ENCODE results near the gene DFFB.
A peak's percentile ranks its signal among the peaks of the same experiment; 100 is the strongest.
"Not testable (repeated sequence)": the region's sequence is repeated elsewhere in the genome, so short reads cannot be mapped to it uniquely, and the experiment has no call there.

DFFB gene, protein sequence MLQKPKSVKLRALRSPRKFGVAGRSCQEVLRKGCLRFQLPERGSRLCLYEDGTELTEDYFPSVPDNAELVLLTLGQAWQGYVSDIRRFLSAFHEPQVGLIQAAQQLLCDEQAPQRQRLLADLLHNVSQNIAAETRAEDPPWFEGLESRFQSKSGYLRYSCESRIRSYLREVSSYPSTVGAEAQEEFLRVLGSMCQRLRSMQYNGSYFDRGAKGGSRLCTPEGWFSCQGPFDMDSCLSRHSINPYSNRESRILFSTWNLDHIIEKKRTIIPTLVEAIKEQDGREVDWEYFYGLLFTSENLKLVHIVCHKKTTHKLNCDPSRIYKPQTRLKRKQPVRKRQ

GRCh38 chr1:3856923-3857790 lies at the start of gene DFFB, which contains the start of gene CEP104:
Gene DFFB, plus strand, starts transcription at chr1:3857476. Its CDS starts 128 bp downstream, at chr1:3857604.
Gene CEP104, minus strand, starts transcription at chr1:3857211. Its CDS starts 4,804 bp downstream, at chr1:3852407.
- DNase-seq (ENCODE audit: low read depth in 2 of 2, low spot score in 1 of 2), result peak; percentile 89 to 95

- DNase-seq (ENCODE audit: low read depth in 2 of 2, low spot score in 1 of 2), result no peak
Observed at GRCh38 chr1:3807769-3808168, 49.5 kb upstream of the DFFB start.

DNA sequence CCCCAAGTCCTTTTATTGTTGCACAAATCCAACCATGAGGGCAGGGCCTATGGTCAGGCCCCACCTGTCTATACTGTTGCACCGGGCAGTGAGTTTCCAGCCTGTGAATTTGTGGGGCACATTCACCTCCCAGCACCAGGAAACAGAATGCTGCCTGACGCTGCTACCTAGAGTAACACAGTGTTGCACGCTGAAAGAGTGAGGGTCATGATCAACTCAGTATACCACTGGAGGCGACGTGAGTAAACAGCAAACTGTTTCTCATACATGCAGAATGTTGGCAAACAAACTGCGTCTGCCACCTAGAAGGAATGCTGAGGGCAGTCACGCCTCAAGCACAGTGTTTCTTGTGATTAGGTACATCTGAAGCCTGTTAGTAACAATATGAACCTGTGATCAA lies 47.6 kb upstream of the DFFB start:
- DNase-seq (ENCODE audit: low read depth in 2 of 2, low spot score in 1 of 2), result no peak

DNA sequence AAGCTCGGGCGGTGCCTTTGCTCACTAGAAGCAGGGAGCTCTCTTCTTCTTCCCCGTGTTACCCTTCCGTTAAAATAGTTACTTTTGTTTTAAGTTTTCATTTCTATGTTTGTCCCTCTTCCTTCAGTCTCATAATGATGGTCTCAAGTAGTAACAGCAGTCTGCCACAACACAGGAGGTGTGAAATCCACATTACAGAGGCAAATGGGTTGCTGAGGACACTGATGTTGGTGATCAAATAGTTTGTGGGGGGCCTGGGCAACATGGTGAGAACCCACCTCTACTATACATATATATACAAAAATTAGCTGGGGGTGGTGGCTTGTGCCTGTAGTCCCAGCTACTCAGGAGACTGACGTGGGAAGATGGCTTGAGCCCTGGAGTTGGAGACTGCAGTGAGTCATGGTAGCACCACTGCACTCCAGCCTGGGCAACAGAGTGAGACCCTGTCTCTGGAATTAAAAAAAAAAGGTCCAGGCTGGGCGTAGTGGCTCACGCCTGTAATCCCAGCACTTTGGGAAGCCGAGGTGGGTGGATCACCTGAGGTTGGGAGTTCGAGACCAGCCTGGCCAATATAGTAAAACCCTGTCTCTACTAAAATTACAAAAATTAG lies 47.0 kb upstream of the DFFB start:
- DNase-seq (ENCODE audit: low read depth in 2 of 2, low spot score in 1 of 2), result not testable (repeated sequence)

DNA sequence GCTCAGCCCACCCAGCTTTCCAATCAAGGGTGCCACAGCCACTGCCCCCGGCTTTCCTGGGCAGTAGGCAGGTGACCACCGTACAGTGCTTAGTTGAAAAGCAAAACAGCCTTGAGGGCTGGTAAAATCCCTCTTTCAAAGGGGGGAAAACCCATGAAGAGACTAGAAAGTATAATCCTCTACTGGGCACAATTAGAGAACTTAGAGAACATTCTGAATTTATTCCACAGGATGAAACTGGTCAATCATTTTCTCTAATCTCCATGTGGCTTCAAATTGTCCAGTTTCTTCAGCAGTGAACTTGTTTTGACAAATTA lies 45.7 kb upstream of the DFFB start:
- no peak for DNase-seq (ENCODE audit: low read depth in 2 of 2, low spot score in 1 of 2)

DNA sequence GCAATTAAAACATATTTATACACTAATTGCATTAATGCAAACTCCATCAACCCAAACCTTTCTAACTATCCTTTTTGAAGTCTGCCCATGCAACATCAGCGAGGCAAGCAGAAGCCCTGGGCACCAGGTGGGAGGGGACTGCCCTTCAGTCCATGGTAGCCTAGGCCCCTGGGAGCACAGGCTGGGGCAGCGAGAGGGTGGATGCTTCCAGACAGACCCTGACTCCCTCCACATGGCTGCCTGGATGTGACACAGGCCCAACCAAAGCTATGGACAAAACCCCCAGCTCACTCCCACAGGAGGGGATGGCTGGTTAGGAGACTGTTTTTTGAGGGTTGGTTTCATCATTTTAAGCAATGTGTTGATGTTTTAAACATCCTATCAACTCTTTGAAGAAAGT lies 43.2 kb upstream of the DFFB start:
- DNase-seq (ENCODE audit: low read depth in 2 of 2, low spot score in 1 of 2), result no peak

- no peak for DNase-seq (ENCODE audit: low read depth in 2 of 2, low spot score in 1 of 2)
Observed at GRCh38 chr1:3814771-3815561, 42.3 kb upstream of the DFFB start.

- DNase-seq (ENCODE audit: low read depth in 2 of 2, low spot score in 1 of 2), result no peak
Observed at GRCh38 chr1:3816331-3817137, 40.7 kb upstream of the DFFB start.

DNA sequence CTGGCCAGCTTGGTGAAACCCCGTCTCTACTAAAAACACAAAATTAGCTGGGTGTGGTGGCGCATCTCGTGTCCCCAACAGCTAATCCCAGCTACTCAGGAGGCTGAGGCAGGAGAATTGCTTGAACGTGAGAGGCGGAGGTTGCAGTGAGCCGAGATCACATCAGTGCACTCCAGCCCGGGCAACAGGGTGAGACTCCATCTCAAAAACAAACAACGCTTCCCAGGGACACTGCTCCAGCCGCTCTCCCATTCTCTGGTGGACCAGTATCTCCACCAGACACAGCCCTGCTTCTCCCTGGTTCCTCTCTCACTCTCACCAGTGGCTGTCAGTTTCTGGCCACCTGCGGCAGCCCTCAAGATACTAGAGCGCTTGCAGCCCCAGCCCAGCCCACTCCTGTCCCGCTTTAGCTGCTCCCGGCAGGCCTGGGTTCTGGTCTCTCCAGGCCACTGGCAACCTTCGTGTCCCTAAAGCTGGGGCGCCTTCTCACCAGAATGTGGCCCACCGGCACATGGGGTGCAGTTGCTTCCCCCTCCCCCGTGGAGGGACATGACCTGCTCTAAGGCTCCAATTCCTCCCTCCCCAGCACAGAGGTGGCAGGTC lies 40.0 kb upstream of the DFFB start:
- DNase-seq (ENCODE audit: low read depth in 2 of 2, low spot score in 1 of 2), result no peak

- DNase-seq (ENCODE audit: low read depth in 2 of 2, low spot score in 1 of 2), result no peak
Observed at GRCh38 chr1:3817821-3818597, 39.3 kb upstream of the DFFB start.

DNA sequence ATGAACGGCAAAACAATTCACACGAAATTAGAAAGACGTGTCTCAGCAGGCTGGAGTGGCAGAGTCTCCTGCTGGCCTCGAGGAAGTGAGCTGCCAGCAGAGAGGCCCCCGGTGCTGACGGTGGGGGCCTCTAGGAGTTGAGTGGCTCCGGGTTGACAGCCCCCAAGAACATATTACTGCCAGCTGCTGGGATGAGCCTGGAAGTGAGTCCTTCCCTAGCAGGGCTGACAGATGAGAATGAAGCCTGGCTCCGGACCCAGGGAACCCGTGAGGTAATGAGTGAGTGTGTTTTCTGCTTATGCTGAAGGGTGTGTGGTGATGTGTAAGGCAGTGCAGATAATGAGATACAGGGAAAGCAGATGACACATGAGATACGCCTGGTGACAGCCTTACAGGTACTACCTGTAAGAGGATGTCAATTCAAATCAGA lies 37.5 kb upstream of the DFFB start:
- DNase-seq (ENCODE audit: low read depth in 2 of 2, low spot score in 1 of 2), result no peak

DNA sequence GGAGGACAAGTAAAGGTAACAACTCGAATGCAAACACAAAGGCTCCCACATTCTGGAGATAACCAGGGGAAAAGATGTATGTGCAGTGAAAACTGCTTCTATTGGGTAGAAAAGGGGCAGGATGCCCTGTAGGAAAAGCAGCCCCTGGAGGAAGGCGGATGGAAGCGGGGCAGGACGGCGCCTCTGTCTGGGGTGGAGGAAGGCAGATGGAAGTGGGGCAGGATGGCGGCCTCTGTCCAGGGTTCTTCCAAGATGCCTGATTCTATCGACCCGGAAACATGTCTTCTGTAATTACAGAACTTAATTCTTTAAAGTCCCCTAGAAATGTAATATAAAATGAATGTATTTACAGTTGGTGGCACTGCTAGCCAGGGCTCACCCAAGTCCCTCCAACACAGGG lies 37.0 kb upstream of the DFFB start:
- no peak for DNase-seq (ENCODE audit: low read depth in 2 of 2, low spot score in 1 of 2)

GRCh38 chr1:3821004-3821403 lies 36.3 kb upstream of the DFFB start:
- DNase-seq (ENCODE audit: low read depth in 2 of 2, low spot score in 1 of 2), result no peak

GRCh38 chr1:3821447-3821846 lies 35.8 kb upstream of the DFFB start:
- no peak for DNase-seq (ENCODE audit: low read depth in 2 of 2, low spot score in 1 of 2)

GRCh38 chr1:3821908-3822307 lies 35.4 kb upstream of the DFFB start:
- no peak for DNase-seq (ENCODE audit: low read depth in 2 of 2, low spot score in 1 of 2)

- no peak for DNase-seq (ENCODE audit: low read depth in 2 of 2, low spot score in 1 of 2)
Observed at GRCh38 chr1:3822421-3822820, 34.9 kb upstream of the DFFB start.

GRCh38 chr1:3824650-3825049 lies 32.6 kb upstream of the DFFB start:
- no peak for DNase-seq (ENCODE audit: low read depth in 2 of 2, low spot score in 1 of 2)

DNA sequence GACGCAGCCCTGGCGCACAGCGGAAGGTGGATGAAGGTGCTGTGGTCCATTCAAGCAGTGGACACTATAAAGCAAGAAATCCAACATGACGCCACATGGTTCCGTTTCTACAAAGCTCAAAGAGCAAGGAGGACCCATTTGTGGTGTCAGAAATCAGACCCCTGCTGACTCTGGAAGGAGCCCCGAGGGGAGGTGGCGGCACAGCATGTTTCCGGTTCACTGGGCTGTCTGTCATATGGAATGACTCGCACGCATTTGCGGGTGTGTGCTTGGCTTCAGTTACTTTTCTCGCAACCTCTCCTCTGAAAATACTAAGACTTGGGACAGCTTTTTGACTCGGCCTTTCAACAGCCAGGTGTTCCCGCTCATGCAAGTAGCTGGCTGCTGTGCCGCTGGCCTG lies 31.9 kb upstream of the DFFB start:
- DNase-seq (ENCODE audit: low read depth in 2 of 2, low spot score in 1 of 2), result no peak

GRCh38 chr1:3827813-3828307 lies 29.4 kb upstream of the DFFB start:
- DNase-seq (ENCODE audit: low read depth in 2 of 2, low spot score in 1 of 2), result no peak
